Measurements from ENCODE around the gene IGSF1.

The IGSF1 gene

GRCh38 chrX:131298036-131298435 is 8.9 kb upstream of the IGSF1 start:
- TF ChIP-seq CTCF (IDR thresholded peaks at IDR 0.05; ENCODE audit: insufficient read depth, low read depth, low read length, missing control alignments): no peak
- DNase-seq (ENCODE audit: low read depth): no peak
- no peak overlapping the region for H3K4me3 ChIP-seq (ENCODE audit: low read length)

- no peak for TF ChIP-seq CTCF (IDR thresholded peaks at IDR 0.05; ENCODE audit: insufficient read depth, low read depth, low read length, missing control alignments)
- no peak overlapping the region for H3K4me3 ChIP-seq (ENCODE audit: low read length)
- DNase-seq (ENCODE audit: low read depth): no peak
Measured at GRCh38 chrX:131289527-131289926, 421 bp upstream of the IGSF1 start.

- no peak for DNase-seq (ENCODE audit: low read depth)
- TF ChIP-seq CTCF (IDR thresholded peaks at IDR 0.05; ENCODE audit: insufficient read depth, low read depth, low read length, missing control alignments): no peak
- no peak overlapping the region for H3K4me3 ChIP-seq (ENCODE audit: low read length)
Measured at GRCh38 chrX:131288188-131288587, 918 bp downstream of the IGSF1 start.

- H3K4me3 ChIP-seq (ENCODE audit: low read length): no peak overlapping the region
- DNase-seq (ENCODE audit: low read depth): no peak
- no peak for TF ChIP-seq CTCF (IDR thresholded peaks at IDR 0.05; ENCODE audit: insufficient read depth, low read depth, low read length, missing control alignments)
Measured at GRCh38 chrX:131287560-131288179, 1.4 kb downstream of the IGSF1 start.

- no peak for DNase-seq (ENCODE audit: low read depth)
- TF ChIP-seq CTCF (IDR thresholded peaks at IDR 0.05; ENCODE audit: insufficient read depth, low read depth, low read length, missing control alignments): no peak
- H3K4me3 ChIP-seq (ENCODE audit: low read length): no peak overlapping the region
Measured at GRCh38 chrX:131279617-131280016, 9.5 kb downstream of the IGSF1 start.

- TF ChIP-seq CTCF (IDR thresholded peaks at IDR 0.05; ENCODE audit: insufficient read depth, low read depth, low read length, missing control alignments): no peak
- no peak for DNase-seq (ENCODE audit: low read depth)
Measured at GRCh38 chrX:131279197-131279596, 9.9 kb downstream of the IGSF1 start.

GRCh38 chrX:131277543-131278136 is 11.5 kb downstream of the IGSF1 start:
- no peak for DNase-seq (ENCODE audit: low read depth)
- H3K4me3 ChIP-seq (ENCODE audit: low read length): no peak overlapping the region
- no peak for TF ChIP-seq CTCF (IDR thresholded peaks at IDR 0.05; ENCODE audit: insufficient read depth, low read depth, low read length, missing control alignments)

More at GRCh38 chrX:131279197-131279596, 9.9 kb downstream of the IGSF1 start:
- no peak overlapping the region for H3K4me3 ChIP-seq (ENCODE audit: low read length)
